ENCODE measurements around the gene MAP1LC3B2. TPM values are rescaled to one million over a fixed set of nuclear protein-coding genes. Genes with fewer than 3 reads are reported as not detected.

MAP1LC3B2 gene
- total RNA-seq, 4 donors from 2014 or later: 1.1 to 2.5 TPM; not detected in 2

DNA sequence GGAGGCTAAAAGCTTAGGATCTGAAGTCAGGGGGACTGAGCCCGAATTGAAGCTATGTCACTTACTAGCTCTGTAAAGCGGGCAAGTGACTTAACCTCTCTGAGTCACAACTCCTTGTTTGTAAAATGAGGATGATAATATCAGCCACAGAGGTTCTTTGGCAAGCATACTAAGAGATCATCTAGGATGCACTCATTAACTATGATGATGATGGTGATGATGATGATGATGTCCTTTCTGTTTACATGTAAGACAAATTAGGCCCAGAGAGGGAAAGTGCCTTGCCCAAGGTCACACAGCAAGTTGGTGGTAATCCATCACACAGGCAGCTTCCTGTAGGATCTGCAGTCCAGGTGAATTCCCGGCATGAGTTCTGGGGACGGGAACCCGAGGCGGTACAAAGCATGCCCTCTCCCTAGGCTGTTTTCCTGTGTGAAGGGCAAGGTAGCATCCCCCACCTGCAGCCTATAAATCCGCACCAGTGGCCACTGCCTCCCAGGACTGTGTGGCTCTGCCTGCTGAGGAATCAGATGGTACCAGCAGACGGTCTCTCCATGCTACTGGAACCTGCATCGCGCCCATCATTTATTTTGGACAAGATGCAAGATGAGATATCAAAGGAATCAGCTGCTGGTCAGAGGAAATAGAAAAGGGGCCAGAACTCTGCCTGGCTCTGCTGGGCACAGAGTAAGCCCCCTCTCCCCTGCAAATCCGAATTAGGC, 55.2 kb downstream of the MAP1LC3B2 start:
- in situ Hi-C loops (cut with MboI; ENCODE audit: low pct_ligation_motif_present in 1 of 4, low pct_unique_long_range_greater_than_20kb in 1 of 4, low sequenced_read_pairs in 3 of 4) (loop anchor here in 2 of 4 donors (25.0 kb wide), 2 partner anchors 602 to 627 kb away; no protein-coding TSS in a partner anchor), intact Hi-C loops (cut with DNase I; ENCODE audit: low total_unique reads) (loop anchor here (10.0 kb wide), 1 partner anchor 620 kb away; no protein-coding TSS in a partner anchor)
- Histone ChIP-seq H3K27ac (no peak overlapping the region), H3K4me3 (no peak overlapping the region), H3K27me3 (no peaks in the 10 kb centered on the region), H3K36me3 (no peaks in the 10 kb centered on the region), H3K4me1 (peaks cover 0 to 4% (median 2%) of the 10 kb centered on the region in 4 donors), H3K9me3 (no peaks in the 10 kb centered on the region)
- DNase-seq: no peak
- whole genome bisulfite sequencing, 2 donors (ENCODE audit: low coverage in 1 of 2): 68 to 88% methylated on average over 3 to 11 of the region's 11 CpGs
- TF ChIP-seq POLR2AphosphoS5 (IDR thresholded peaks at IDR 0.05) (no peak), POLR2A (IDR thresholded peaks at IDR 0.05) (no peak), EP300 (IDR thresholded peaks at IDR 0.05; ENCODE audit: low read depth) (no peak)
- TF ChIP-seq, protein P1, sequence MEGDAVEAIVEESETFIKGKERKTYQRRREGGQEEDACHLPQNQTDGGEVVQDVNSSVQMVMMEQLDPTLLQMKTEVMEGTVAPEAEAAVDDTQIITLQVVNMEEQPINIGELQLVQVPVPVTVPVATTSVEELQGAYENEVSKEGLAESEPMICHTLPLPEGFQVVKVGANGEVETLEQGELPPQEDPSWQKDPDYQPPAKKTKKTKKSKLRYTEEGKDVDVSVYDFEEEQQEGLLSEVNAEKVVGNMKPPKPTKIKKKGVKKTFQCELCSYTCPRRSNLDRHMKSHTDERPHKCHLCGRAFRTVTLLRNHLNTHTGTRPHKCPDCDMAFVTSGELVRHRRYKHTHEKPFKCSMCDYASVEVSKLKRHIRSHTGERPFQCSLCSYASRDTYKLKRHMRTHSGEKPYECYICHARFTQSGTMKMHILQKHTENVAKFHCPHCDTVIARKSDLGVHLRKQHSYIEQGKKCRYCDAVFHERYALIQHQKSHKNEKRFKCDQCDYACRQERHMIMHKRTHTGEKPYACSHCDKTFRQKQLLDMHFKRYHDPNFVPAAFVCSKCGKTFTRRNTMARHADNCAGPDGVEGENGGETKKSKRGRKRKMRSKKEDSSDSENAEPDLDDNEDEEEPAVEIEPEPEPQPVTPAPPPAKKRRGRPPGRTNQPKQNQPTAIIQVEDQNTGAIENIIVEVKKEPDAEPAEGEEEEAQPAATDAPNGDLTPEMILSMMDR (IDR thresholded peaks at IDR 0.05): no peak

DNA sequence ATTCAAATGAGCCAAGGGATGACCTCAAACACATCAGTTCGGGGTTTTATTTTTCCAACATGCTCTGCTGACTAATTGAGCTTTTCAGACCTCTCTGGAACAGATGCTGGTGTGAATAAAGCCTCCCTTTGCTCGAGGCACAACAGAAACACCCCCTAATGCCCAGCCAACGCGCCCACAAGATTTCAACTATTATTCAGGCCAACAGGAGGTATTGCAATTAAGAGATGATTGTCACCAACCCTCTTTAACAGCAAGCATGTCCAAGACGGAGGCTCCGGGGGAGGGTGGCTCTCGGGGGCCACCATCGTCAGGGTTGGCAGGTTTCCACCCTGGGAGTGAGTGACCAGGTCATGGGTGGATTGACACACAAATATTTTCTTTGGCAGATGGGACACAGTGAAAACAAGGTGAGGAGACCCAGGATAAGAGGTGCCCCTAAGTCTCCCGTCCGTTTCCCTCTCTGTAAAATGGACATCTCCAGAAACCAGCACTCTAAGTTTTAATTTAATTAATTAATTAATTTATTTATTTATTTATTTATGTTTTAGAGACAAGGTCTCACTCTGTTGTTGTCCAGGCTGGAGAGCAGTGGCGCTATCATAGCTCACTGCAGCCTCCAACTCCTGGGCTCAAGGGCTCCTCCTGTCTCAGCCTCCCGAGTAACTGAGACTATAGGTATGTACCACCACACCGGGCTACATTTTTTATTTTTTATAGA, 56.1 kb downstream of the MAP1LC3B2 start:
- TF ChIP-seq POLR2AphosphoS5 (IDR thresholded peaks at IDR 0.05) (no peak), EP300 (IDR thresholded peaks at IDR 0.05; ENCODE audit: low read depth) (no peak), POLR2A (IDR thresholded peaks at IDR 0.05) (no peak)
- TF ChIP-seq, protein P1 (IDR thresholded peaks at IDR 0.05): no peak
- no peak overlapping the region for H3K27ac ChIP-seq
- 75 to 97% methylated on average over 5 to 13 of the region's 13 CpGs for WGBS, 2 donors (ENCODE audit: low coverage in 1 of 2)
- in situ Hi-C loops (cut with MboI; ENCODE audit: low pct_ligation_motif_present in 1 of 4, low pct_unique_long_range_greater_than_20kb in 1 of 4, low sequenced_read_pairs in 3 of 4): loop anchor here in 2 of 4 donors (25.0 kb wide), 2 partner anchors 603 to 628 kb away; no protein-coding TSS in a partner anchor
- H3K4me3 ChIP-seq: no peak overlapping the region
- intact Hi-C loops (cut with DNase I; ENCODE audit: low total_unique reads): loop anchor here (10.0 kb wide), 1 partner anchor 620 kb away; no protein-coding TSS in a partner anchor
- DNase-seq: no peak
- H3K4me1 ChIP-seq: peaks cover 0 to 4% (median under 1%) of the 10 kb centered on the region in 4 donors
- H3K36me3 ChIP-seq: no peaks in the 10 kb centered on the region
- no peaks in the 10 kb centered on the region for H3K27me3 ChIP-seq
- H3K9me3 ChIP-seq: no peaks in the 10 kb centered on the region

DNA sequence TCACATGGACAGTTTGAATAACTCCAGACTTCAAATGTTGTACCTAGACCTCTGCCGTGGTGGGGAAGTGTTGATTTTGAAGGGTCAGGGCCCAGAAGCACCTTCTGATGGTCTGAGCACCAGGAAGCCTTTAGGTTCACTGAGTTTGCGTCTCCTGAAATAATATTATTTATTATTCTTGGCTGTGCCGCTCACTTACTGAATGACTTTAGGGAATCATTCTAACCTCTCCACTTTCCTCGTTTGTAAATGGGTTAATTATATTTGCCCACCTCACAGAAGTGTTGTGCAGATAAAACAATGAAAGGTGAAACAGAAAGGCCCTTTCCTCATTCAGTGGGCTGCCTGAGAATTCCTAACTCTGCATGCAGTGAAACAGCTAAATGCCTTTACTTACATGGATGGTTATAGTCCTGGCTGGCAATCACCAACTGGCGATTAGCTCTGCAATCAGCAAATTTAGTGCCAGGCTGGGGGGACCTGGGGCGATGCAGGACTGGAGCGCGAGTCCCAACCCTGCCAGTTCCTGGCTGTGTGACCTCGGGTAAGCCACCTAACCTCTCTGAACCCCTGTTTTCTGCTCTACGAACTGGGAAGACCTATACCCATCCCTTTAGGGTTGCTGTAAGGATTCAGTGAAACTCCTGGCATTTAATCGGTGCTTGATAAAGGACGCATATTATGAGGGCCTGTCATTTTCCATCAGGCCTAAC, 57.5 kb downstream of the MAP1LC3B2 start:
- Histone ChIP-seq H3K4me1 (peaks cover 0 to 7% (median 0%) of the 10 kb centered on the region in 4 donors), H3K27me3 (no peaks in the 10 kb centered on the region), H3K27ac (no peak overlapping the region), H3K36me3 (no peaks in the 10 kb centered on the region), H3K9me3 (no peaks in the 10 kb centered on the region), H3K4me3 (no peak overlapping the region)
- WGBS, 2 donors (ENCODE audit: low coverage in 1 of 2): 72 to 75% methylated on average over 2 to 12 of the region's 12 CpGs
- intact Hi-C loops (cut with DNase I; ENCODE audit: low total_unique reads) (loop anchor here (10.0 kb wide), 1 partner anchor 622 kb away; no protein-coding TSS in a partner anchor), in situ Hi-C loops (cut with MboI; ENCODE audit: low pct_ligation_motif_present in 1 of 4, low pct_unique_long_range_greater_than_20kb in 1 of 4, low sequenced_read_pairs in 3 of 4) (loop anchor here in 2 of 4 donors (25.0 kb wide), 2 partner anchors 604 to 629 kb away; no protein-coding TSS in a partner anchor)
- no peak for TF ChIP-seq POLR2AphosphoS5 (IDR thresholded peaks at IDR 0.05)
- TF ChIP-seq, protein P1 (IDR thresholded peaks at IDR 0.05): no peak
- no peak for TF ChIP-seq POLR2A (IDR thresholded peaks at IDR 0.05)
- TF ChIP-seq EP300 (IDR thresholded peaks at IDR 0.05; ENCODE audit: low read depth): no peak
- no peak for DNase-seq
